SK-N-SH (cell line): Measurements from ENCODE around the gene PNP.

Experiments
- MXI1 ChIP-seq: IDR thresholded peaks from 2 replicates; pipeline ENCODE4 v1.6.1; 2012; ENCODE audit warnings: mild to moderate bottlenecking, low read depth, low read length, improper control_type of control experiment
- TCF12 ChIP-seq: IDR thresholded peaks from 2 replicates; pipeline ENCODE4 v1.4.0; 2012

- TF ChIP-seq MXI1: no peak
- no peak for TF ChIP-seq TCF12
These were observed 46.6 kb downstream of the PNP start for GRCh38 chr14:20515846-20516245.
